ENCODE results near the gene SLFN13. TPM values are rescaled to one million over a fixed set of nuclear protein-coding genes. Genes with fewer than 3 reads are reported as not detected.

SLFN13 gene
- total RNA-seq, 1 experiment from 2014 or later: 0.10 TPM

GRCh38 chr17:35429702-35430101 lies 18.9 kb downstream of the SLFN13 start:
- Histone ChIP-seq H3K79me2 (ENCODE audit: insufficient read depth, low read length) (no peaks in the 10 kb centered on the region), H3K4me2 (ENCODE audit: low read length) (no peak overlapping the region), H4K20me1 (ENCODE audit: insufficient read depth) (no peaks in the 10 kb centered on the region), H3K9me2 (ENCODE audit: insufficient read depth) (no peaks in the 10 kb centered on the region), H3K9ac (ENCODE audit: low read length) (no peak overlapping the region), H3K4me1 (ENCODE audit: control insufficient read depth in 1 of 2, insufficient read depth in 2 of 2, low read length in 2 of 2) (peaks cover 12 to 16% of the 10 kb centered on the region in 2 experiments), H3K4me3 (replicated peaks in 1 of 2; ENCODE audit: low read depth in 1 of 2, low read length in 2 of 2) (no peak overlapping the region), H3K9me3 (ENCODE audit: control insufficient read depth in 1 of 2, insufficient read depth in 1 of 2, low read depth in 1 of 2, low read length in 2 of 2) (no peaks in the 10 kb centered on the region), H3K27me3 (ENCODE audit: insufficient read depth, low read length) (peaks cover 12% of the 10 kb centered on the region), H3K36me3 (ENCODE audit: control insufficient read depth in 1 of 2, insufficient read depth in 2 of 2, low read length in 2 of 2) (no peaks in the 10 kb centered on the region), H3K27ac (ENCODE audit: low read depth, low read length) (no peak overlapping the region), H2AFZ (ENCODE audit: low read depth, low read length, poor library complexity, severe bottlenecking) (no peak overlapping the region)
- intact Hi-C loops (cut with micrococcal nuclease): no loop called here
- TF ChIP-seq ZBTB33 (IDR thresholded peaks at IDR 0.05; ENCODE audit: extremely low read depth, insufficient replicate concordance, low read length): no peak
- TF ChIP-seq ATF3 (IDR thresholded peaks at IDR 0.05): no peak
- no peak for TF ChIP-seq EZH2phosphoT487 (IDR thresholded peaks at IDR 0.05; ENCODE audit: borderline replicate concordance)
- TF ChIP-seq ZFX (IDR thresholded peaks at IDR 0.05): no peak
- no peak for TF ChIP-seq FOSL1 (IDR thresholded peaks at IDR 0.05; ENCODE audit: low read depth)
- no peak for TF ChIP-seq ELF1 (IDR thresholded peaks at IDR 0.05; ENCODE audit: borderline replicate concordance, low read depth)
- TF ChIP-seq CBX3 (IDR thresholded peaks at IDR 0.05; ENCODE audit: low read depth): no peak
- no peak for TF ChIP-seq YY1 (IDR thresholded peaks at IDR 0.05; ENCODE audit: extremely low read depth, insufficient replicate concordance, low read depth, low read length)
- no peak for TF ChIP-seq RAD21 (IDR thresholded peaks at IDR 0.05; ENCODE audit: low read depth)
- RAD21 ChIA-PET (ENCODE audit: low non-redundant PET in 1 of 2, low total read pairs in 2 of 2, uncharacterized antibody in 2 of 2, unreplicated experiment in 2 of 2): no interaction called here
- no peak for ATAC-seq
- BruUV-seq (replicated peaks): no TSS peak
- CTCF ChIA-PET: no interaction called here
- no peak for DNase-seq (ENCODE audit: low read depth, low spot score)
- POLR2A ChIA-PET: no interaction called here
